Lung (tissue), 12 donors: ENCODE measurements around the gene LSM4. TPM values are rescaled to one million over a fixed set of nuclear protein-coding genes. Genes with fewer than 3 reads are reported as not detected.

ENCODE experiments used
- ATAC-seq: fragments of 200-7000 bp; cut with Tn5 transposase; one replicate; pipeline ENCODE4 v1.9.1; 2020; ENCODE audit warnings: moderate number of reproducible peaks; ENCODE audit not compliant: insufficient read depth, low FRiP score
- DNase-seq, 3 donors: peaks; one replicate each; pipeline ENCODE4 v3.0.0-alpha.2; 2013 to 2017
- H3K27ac ChIP-seq, 2 donors: one replicate each; pipeline ENCODE4 v1.5.1; 2013; ENCODE audit warnings: mild to moderate bottlenecking in 2 of 2, moderate library complexity in 2 of 2, control low read depth in 1 of 2, inconsistent platforms in 1 of 2, low read depth in 1 of 2, low read length in 1 of 2
- H3K27me3 ChIP-seq, 3 donors: one replicate each; pipeline ENCODE4 v1.5.1; 2013; ENCODE audit warnings: low read length in 2 of 3; ENCODE audit not compliant: control insufficient read depth in 3 of 3, insufficient read depth in 3 of 3
- H3K36me3 ChIP-seq, 4 donors: one replicate each; pipeline ENCODE4 v1.5.1; 2013; ENCODE audit warnings: low read length in 4 of 4, mild to moderate bottlenecking in 1 of 4, moderate library complexity in 1 of 4; ENCODE audit not compliant: control insufficient read depth in 4 of 4, insufficient read depth in 4 of 4
- H3K4me1 ChIP-seq, 5 donors: one replicate each; pipeline ENCODE4 v1.5.1; 2013; ENCODE audit warnings: low read length in 5 of 5, mild to moderate bottlenecking in 2 of 5, moderate library complexity in 1 of 5; ENCODE audit not compliant: control insufficient read depth in 5 of 5, insufficient read depth in 5 of 5
- H3K4me3 ChIP-seq: one replicate; pipeline ENCODE4 v1.5.1; 2013; ENCODE audit warnings: mild to moderate bottlenecking, control low read depth, moderate library complexity
- H3K9ac ChIP-seq, 2 donors: one replicate each; pipeline ENCODE4 v1.5.1; 2013; ENCODE audit warnings: low read length in 2 of 2, control low read depth in 1 of 2; ENCODE audit not compliant: insufficient read depth in 1 of 2
- H3K9me3 ChIP-seq, 4 donors: one replicate each; pipeline ENCODE4 v1.5.1; 2013; ENCODE audit warnings: low read length in 3 of 4, mild to moderate bottlenecking in 1 of 4, moderate library complexity in 1 of 4; ENCODE audit not compliant: control insufficient read depth in 4 of 4, insufficient read depth in 3 of 4
- WGBS, 2 donors: extraction: QIAGEN DNeasy Blood & Tissue Kit; methylation state at CpG; one replicate each; pipeline ENCODE4 v1.1.7; 2013; 5-methylcytosine and 5-hydroxymethylcytosine counted together
- polyA plus RNA-seq, 2 donors: library from polyadenylated mRNA; stranded (reverse); fragments of 200-250 nt; gene quantifications; one replicate each; pipeline ENCODE4 v1.2.1, GENCODE V29; 2013
- total RNA-seq, 2 donors: library from RNA; depleted of rRNA in 1 of 2; stranded (reverse); fragments of >200 nt in 1 of 2; gene quantifications; one replicate each; pipeline ENCODE4 v1.2.1, GENCODE V29; 2014 to 2021
- TF ChIP-seq, protein P1 (sequence below): IDR thresholded peaks from 2 replicates; pipeline ENCODE4 v1.5.1; 2012; ENCODE audit warnings: mild to moderate bottlenecking; ENCODE audit errors: control extremely low read depth, extremely low read depth
- donor health status: control.
- donor health status: control.
- donor health status: Bipolar disorder and iron deficiency.
- donor health status: healthy.
- donor health status: DM: yes; HTN: yes; CAD: no.

LSM4 gene
- total and polyA plus RNA-seq, 4 donors: 67.7 to 217 (median 114) TPM

DNA sequence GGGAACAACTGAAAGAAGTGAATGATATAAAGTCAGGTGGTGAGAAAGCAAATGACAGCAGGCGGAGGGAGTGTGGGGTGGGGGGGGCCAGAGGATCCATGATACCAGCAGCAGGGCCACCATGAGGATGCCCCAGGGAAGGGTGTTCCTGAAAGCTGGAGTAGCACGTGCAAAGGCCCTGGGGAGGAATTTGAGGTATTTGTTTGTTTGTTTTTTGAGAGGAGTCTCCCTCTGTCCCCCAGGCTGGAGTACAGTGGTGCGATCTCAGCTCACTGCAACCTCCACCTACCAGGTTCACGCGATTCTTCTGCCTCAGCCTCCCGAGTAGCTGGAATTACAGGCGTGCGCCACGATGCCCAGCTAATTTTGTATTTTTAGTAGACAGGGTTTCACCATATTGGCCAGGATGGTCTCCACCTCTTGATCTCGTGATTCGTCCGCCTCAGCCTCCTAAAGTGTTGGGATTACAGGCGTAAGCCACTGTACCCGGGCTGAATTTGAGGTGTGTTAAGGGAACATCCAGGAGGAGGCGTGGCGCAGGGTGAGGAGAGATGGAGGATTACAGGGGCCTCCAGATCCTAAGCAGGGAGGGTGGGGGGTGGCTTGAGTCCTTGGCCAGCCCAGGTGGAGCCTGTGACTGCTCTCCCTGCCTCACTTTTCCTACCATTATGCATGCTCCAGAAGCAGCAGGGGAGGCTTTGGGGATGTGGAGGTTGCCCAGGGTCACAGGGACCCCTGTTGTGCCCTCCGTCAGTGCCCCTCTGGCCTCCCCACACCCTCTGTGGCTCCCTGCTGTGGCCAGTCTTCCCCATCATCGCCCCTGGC, 29.0 kb downstream of the LSM4 start:
- ATAC-seq (no peak), DNase-seq (no peak)
- peaks cover 0 to 26% (median 6%) of the 10 kb centered on the region in 5 donors for H3K4me1 ChIP-seq
- peak overlapping the region; percentile 96 for H3K27ac ChIP-seq
- peak overlapping the region in 1 of 2 donors; percentile 70 for H3K9ac ChIP-seq
- H3K9me3 ChIP-seq: no peaks in the 10 kb centered on the region
- H3K4me3 ChIP-seq: no peak overlapping the region
- no peaks in the 10 kb centered on the region for H3K36me3 ChIP-seq
- TF ChIP-seq, protein P1, sequence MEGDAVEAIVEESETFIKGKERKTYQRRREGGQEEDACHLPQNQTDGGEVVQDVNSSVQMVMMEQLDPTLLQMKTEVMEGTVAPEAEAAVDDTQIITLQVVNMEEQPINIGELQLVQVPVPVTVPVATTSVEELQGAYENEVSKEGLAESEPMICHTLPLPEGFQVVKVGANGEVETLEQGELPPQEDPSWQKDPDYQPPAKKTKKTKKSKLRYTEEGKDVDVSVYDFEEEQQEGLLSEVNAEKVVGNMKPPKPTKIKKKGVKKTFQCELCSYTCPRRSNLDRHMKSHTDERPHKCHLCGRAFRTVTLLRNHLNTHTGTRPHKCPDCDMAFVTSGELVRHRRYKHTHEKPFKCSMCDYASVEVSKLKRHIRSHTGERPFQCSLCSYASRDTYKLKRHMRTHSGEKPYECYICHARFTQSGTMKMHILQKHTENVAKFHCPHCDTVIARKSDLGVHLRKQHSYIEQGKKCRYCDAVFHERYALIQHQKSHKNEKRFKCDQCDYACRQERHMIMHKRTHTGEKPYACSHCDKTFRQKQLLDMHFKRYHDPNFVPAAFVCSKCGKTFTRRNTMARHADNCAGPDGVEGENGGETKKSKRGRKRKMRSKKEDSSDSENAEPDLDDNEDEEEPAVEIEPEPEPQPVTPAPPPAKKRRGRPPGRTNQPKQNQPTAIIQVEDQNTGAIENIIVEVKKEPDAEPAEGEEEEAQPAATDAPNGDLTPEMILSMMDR: no peak
- no peaks in the 10 kb centered on the region for H3K27me3 ChIP-seq
- 75 to 78% methylated on average over 18 of the region's 18 CpGs for WGBS, 2 donors

DNA sequence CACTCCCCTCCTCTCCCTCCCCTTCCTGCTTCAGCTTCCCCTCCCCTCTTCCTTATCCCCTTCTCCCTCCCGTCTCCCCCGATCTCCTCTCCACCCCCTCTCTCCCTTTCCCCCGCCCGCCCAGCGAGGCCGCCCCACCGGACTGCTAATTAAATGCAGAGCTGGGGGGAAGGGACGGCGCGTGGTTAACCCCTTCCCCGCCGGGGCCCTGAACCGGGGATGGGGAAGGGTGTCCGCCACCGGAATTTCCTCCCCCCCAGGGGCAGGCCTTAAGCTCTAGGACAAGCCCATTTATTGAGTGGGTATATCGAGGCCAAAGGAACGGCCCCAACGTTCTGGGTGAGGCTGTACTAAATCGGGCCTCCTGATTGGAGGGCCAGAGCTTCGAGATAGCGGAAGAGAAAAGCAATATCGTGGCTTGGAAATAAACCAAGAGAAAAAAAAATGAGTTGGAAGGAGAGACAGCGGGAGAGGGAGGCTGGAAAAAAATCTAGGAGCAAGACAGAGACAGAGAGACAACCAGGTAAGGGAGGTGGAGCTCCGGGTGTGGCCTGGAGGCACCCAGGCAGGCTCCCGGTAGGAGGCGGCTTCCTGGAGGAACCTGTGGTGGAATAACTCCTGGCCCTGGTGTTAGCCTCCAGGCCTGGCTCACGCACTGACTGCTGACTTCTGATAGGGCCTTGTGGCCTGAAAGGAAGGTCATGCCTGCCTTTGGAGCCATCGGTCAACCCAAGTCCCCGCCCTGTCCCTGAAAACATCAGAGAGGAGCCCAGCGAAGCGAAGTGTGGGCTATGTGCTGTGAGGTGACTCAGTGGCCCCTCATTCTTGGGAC, 29.9 kb downstream of the LSM4 start:
- 9 to 12% methylated on average over 29 to 31 of the region's 31 CpGs for WGBS, 2 donors
- Histone ChIP-seq H3K9me3 (no peaks in the 10 kb centered on the region), H3K4me3 (peak overlapping the region; percentile 69), H3K36me3 (no peaks in the 10 kb centered on the region), H3K27ac (peak overlapping the region; percentile 96), H3K4me1 (peaks cover 0 to 30% (median 6%) of the 10 kb centered on the region in 5 donors), H3K9ac (peak overlapping the region; percentile 70 to 76), H3K27me3 (no peaks in the 10 kb centered on the region)
- ATAC-seq (peak; percentile 39), DNase-seq (peak; percentile 94 to 96 (median 95))
- TF ChIP-seq, protein P1: no peak

DNA sequence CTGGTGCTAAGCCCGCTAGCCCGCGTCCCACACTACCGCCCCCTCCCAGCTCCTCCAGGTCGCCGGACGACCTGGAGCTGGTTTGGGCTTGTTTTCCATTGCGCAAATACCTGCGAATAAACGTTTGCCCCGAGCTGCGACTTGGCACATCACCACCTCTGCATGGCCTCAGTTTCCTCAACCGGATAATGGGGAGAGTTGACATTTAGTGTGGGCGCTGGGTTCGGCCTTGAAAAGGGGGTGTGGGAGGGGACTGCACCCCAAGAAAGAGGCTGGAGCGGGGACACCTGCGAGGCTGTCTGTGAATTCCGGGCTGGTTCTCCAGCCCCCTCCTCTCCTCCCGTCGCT, 30.4 kb downstream of the LSM4 start:
- TF ChIP-seq, protein P1: no peak
- ATAC-seq: no peak

More for the DNA sequence above, 30.4 kb downstream of the LSM4 start:
- 0% methylated on average over 20 of the region's 20 CpGs for whole genome bisulfite sequencing, 2 donors
- Histone ChIP-seq H3K4me1 (peaks cover 0 to 33% (median 6%) of the 10 kb centered on the region in 5 donors), H3K9me3 (no peaks in the 10 kb centered on the region), H3K4me3 (peak overlapping the region; percentile 69), H3K27ac (peak overlapping the region; percentile 96), H3K9ac (peak overlapping the region; percentile 57 to 76), H3K27me3 (no peaks in the 10 kb centered on the region), H3K36me3 (no peaks in the 10 kb centered on the region)
- no peak for DNase-seq
